GM19238 (cell line): ENCODE data around the gene INTS14.

ENCODE experiments used
- DNase-seq: peaks from one replicate; pipeline ENCODE4 v3.0.0; 2011; ENCODE audit warnings: low spot score; ENCODE audit not compliant: insufficient read length

The INTS14 gene

DNA sequence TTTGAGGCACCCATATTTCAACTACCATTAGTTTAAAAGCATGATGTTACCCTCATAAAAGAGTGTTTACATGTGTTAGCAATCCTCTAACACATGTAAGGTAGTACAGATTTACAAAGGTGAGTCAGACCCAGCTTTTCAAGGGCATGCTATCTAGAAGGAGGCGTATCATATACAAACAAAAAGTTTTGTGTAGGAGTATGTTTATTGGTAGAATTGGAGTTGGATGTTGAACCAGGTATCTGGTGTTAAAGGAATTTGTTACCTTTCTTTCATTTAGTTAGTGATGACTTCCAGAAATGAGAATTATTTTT lies 78.2 kb downstream of the INTS14 start:
- DNase-seq, result no peak

DNA sequence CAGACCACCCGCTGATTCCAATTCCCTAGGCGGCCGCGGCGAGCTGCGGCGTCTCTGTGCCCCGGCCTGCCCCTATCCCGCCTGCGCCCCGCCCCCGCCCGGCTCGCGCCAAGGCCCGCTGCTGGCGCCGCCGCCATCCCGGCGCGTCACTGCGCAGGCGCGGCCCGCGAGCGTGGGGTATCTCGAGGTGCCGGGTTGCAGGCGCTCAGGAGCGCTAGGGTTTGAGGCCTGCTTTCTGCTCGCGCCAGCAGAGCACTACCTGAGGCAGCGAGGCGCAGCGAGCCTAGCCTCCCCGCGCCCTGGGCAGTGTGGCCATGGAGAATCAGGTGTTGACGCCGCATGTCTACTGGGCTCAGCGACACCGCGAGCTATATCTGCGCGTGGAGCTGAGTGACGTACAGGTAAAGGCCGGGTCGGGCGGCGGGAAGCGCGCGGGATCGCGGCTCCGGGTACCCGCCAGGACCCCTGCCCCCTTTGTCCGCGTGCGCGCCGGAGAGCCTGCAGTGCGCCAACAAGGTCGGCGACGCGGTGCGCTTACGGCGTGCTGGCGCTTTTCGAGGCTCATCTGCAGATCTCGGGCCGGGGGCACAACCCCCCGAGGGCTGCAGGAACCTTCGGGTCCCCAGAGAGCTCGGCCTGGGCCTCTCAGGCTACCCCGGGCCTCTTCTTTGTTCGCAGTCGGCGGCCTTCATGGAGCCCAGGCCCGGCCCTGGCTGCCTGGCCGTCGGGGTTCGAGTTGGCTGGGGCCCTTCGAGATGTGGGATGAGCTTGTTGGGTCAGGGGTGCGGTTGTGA lies 80.4 kb downstream of the INTS14 start, which contains the start of gene HACD3:
Gene HACD3, plus strand, starts transcription at position 146 of the 794 bp plus-strand sequence. Its CDS starts 169 bp downstream, at position 315.
- peak; percentile 92 for DNase-seq

DNA sequence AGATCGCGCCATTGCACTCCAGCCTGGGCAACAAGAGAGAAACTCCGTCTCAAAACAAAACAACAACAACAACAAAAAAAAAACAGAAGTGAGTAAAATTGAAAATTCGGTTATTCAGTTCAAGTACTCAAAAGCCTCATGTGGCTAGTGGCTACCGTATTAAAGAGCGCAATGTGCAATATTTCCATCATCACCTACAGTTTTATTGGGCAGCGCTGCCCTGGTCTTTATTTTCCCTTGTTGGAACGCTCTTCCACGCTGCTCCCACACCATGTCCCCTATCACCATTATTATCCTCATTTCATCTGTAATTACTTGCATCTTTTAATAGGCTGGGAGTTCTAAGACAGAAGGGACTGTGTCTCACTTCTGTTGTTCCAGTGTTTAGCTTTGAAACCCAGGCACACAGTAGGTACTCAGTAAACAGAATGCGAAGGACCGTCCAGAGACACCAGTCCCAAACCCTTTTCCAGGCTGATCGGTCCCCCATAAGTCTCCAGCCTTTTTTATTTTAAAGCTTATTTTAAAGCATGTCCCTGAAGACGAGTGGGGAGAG lies 81.1 kb downstream of the INTS14 start:
- peak; percentile 10 for DNase-seq
